ENCODE results near the gene DIABLO. TPM values are rescaled to one million over a fixed set of nuclear protein-coding genes. Genes with fewer than 3 reads are reported as not detected.
A peak's percentile ranks its signal among the peaks of the same experiment; 100 is the strongest.

The DIABLO gene
- total and polyA plus RNA-seq, 9 of the 15 experiments (the other 6 are each of a cell fraction or from before 2014, with no cell fraction given): 37.3 to 101 (median 80.1) TPM

DNA sequence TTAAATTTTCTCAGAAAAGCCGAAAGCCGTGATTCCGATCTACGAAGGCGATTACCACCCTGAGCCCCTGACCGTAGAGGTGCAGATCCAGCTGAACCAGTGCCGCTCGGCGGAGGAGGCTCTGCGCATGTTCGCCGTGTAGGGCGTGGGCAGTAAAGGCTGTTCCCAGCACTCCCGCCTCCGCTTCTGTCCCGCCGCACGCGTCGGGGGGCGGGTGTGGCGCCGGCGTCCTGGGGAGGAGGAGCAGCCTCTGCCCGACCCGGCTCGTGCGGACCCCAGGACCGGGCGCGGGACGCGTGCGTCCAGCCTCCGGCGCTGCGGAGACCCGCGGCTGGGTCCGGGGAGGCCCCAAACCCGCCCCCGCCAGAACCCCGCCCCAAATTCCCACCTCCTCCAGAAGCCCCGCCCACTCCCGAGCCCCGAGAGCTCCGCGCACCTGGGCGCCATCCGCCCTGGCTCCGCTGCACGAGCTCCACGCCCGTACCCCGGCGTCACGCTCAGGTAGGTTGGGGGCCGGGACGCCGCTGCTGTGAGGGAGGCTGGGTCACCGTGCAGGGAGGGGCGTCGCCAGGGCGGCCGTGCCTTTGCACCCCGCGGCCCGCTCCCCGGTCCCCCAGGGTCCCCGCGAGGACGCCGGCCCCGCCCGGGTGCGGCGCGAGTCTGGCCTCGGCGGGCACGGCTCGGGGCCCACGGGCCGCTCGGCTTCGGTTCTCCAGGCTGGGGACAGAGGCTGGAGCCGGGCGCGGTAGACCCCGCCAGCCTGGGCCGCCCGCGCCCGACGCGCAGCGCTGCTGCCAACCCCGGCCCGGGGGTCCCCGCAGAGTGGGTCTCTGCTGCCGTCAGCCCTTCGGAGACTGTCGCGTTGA is 22.3 kb downstream of the DIABLO start, which contains the start of gene B3GNT4 (continued):
- TF ChIP-seq, protein P1, sequence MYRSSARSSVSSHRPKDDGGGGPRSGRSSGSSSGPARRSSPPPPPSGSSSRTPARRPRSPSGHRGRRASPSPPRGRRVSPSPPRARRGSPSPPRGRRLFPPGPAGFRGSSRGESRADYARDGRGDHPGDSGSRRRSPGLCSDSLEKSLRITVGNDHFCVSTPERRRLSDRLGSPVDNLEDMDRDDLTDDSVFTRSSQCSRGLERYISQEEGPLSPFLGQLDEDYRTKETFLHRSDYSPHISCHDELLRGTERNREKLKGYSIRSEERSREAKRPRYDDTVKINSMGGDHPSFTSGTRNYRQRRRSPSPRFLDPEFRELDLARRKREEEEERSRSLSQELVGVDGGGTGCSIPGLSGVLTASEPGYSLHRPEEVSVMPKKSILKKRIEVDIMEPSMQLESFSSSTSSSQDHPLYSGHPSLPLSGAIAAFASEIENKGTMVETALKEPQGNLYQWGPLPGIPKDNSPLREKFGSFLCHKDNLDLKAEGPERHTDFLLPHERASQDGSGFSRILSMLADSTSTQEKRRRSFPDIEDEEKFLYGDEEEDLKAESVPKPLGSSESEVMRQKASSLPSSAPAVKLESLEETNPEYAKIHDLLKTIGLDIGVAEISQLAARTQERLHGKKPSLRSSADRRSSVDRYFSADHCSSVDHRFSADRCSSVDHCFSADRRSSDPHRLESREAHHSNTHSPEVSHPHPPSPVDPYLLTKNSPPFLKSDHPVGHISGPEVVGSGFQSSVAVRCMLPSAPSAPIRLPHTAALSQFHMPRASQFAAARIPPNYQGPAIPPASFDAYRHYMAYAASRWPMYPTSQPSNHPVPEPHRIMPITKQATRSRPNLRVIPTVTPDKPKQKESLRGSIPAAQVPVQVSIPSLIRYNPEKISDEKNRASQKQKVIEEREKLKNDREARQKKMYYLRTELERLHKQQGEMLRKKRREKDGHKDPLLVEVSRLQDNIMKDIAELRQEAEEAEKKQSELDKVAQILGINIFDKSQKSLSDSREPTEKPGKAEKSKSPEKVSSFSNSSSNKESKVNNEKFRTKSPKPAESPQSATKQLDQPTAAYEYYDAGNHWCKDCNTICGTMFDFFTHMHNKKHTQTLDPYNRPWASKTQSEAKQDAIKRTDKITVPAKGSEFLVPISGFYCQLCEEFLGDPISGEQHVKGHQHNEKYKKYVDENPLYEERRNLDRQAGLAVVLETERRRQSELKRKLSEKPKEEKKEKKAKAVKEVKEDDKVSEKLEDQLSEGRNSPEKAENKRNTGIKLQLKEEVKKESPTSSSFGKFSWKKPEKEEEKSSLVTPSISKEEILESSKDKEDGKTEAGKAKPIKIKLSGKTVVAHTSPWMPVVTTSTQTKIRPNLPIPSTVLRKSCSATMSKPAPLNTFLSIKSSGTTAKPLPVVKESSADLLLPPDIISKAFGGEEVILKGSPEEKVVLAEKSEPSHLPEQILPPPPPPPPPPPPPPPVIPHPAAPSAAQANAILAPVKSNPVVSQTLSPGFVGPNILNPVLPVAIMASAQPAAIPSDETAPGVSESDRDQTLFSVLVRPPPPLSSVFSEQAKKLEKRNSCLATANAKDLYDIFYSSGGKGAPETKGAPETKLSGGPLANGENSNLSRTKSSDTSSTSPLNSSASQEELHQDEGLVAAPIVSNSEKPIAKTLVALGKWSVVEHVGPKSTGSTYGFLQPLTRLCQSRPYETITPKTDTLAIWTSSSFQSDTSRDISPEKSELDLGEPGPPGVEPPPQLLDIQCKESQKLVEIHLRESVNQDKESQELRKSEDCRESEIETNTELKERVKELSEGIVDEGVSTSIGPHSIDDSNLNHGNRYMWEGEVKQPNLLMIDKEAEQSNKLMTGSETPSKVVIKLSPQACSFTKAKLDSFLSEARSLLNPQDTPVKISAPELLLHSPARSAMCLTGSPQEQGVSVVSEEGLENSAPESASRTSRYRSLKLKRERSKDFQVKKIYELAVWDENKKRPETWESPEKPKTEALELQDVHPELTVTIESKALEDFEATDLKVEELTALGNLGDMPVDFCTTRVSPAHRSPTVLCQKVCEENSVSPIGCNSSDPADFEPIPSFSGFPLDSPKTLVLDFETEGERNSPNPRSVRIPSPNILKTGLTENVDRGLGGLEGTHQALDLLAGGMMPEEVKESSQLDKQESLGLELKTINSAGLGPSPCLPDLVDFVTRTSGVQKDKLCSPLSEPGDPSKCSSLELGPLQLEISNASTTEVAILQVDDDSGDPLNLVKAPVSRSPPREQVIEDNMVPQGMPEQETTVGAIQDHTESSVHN (IDR thresholded peaks at IDR 0.05; ENCODE audit: borderline replicate concordance in 1 of 2, low read depth in 1 of 2): no peak
- no peak for TF ChIP-seq LARP7 (IDR thresholded peaks at IDR 0.05)
- no peak for TF ChIP-seq BRD4 (IDR thresholded peaks at IDR 0.05)
- TF ChIP-seq, protein P2, sequence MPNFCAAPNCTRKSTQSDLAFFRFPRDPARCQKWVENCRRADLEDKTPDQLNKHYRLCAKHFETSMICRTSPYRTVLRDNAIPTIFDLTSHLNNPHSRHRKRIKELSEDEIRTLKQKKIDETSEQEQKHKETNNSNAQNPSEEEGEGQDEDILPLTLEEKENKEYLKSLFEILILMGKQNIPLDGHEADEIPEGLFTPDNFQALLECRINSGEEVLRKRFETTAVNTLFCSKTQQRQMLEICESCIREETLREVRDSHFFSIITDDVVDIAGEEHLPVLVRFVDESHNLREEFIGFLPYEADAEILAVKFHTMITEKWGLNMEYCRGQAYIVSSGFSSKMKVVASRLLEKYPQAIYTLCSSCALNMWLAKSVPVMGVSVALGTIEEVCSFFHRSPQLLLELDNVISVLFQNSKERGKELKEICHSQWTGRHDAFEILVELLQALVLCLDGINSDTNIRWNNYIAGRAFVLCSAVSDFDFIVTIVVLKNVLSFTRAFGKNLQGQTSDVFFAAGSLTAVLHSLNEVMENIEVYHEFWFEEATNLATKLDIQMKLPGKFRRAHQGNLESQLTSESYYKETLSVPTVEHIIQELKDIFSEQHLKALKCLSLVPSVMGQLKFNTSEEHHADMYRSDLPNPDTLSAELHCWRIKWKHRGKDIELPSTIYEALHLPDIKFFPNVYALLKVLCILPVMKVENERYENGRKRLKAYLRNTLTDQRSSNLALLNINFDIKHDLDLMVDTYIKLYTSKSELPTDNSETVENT (CRISPR knock-in tag; IDR thresholded peaks at IDR 0.05): no peak
- no peak for TF ChIP-seq BMI1 (IDR thresholded peaks at IDR 0.05; ENCODE audit: low read length)
- no peak for TF ChIP-seq ZSCAN32 (CRISPR knock-in tag; IDR thresholded peaks at IDR 0.05)
- no peak for TF ChIP-seq ZNF778 (CRISPR knock-in tag; IDR thresholded peaks at IDR 0.05)
- no peak for TF ChIP-seq ESRRA (IDR thresholded peaks at IDR 0.05; ENCODE audit: borderline replicate concordance, low read depth)
- peak; percentile 20 for TF ChIP-seq TAF1 (IDR thresholded peaks at IDR 0.05; ENCODE audit: control insufficient read depth, extremely low read depth, insufficient read depth, low read length, severe bottlenecking)
- no peak for TF ChIP-seq ZNF140 (CRISPR knock-in tag; IDR thresholded peaks at IDR 0.05)
- TF ChIP-seq, protein P3, sequence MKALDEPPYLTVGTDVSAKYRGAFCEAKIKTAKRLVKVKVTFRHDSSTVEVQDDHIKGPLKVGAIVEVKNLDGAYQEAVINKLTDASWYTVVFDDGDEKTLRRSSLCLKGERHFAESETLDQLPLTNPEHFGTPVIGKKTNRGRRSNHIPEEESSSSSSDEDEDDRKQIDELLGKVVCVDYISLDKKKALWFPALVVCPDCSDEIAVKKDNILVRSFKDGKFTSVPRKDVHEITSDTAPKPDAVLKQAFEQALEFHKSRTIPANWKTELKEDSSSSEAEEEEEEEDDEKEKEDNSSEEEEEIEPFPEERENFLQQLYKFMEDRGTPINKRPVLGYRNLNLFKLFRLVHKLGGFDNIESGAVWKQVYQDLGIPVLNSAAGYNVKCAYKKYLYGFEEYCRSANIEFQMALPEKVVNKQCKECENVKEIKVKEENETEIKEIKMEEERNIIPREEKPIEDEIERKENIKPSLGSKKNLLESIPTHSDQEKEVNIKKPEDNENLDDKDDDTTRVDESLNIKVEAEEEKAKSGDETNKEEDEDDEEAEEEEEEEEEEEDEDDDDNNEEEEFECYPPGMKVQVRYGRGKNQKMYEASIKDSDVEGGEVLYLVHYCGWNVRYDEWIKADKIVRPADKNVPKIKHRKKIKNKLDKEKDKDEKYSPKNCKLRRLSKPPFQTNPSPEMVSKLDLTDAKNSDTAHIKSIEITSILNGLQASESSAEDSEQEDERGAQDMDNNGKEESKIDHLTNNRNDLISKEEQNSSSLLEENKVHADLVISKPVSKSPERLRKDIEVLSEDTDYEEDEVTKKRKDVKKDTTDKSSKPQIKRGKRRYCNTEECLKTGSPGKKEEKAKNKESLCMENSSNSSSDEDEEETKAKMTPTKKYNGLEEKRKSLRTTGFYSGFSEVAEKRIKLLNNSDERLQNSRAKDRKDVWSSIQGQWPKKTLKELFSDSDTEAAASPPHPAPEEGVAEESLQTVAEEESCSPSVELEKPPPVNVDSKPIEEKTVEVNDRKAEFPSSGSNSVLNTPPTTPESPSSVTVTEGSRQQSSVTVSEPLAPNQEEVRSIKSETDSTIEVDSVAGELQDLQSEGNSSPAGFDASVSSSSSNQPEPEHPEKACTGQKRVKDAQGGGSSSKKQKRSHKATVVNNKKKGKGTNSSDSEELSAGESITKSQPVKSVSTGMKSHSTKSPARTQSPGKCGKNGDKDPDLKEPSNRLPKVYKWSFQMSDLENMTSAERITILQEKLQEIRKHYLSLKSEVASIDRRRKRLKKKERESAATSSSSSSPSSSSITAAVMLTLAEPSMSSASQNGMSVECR (CRISPR knock-in tag; IDR thresholded peaks at IDR 0.05): peak; percentile 67
- TF ChIP-seq E2F3 (CRISPR knock-in tag; IDR thresholded peaks at IDR 0.05): no peak
